Measurements from ENCODE around the gene NAV3.

NAV3 gene

DNA sequence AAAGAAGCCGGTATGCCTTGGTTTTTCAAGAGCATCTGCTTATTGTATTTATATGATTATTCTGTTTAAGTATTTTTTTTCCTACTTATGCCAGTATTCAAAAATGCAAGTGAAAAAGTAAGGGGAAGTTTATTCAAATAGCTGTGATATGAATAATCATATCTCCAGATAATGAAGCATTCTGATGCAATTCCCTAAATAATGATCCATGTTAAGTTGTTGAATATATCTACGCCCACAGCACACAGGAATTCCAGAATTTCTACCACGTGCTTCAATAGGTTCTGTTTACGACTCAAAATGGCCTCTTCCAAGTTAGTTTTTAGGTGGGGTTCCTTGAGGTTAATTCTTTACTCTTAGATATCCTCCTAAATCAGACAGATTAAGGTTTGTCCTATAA, 208.3 kb downstream of the NAV3 start:
- DNase-seq: no peak
- H3K36me3 ChIP-seq: no peaks in the 10 kb centered on the region
- H3K9me3 ChIP-seq: no peaks in the 10 kb centered on the region
- H3K27ac ChIP-seq: no peak overlapping the region
- TF ChIP-seq, protein P1, sequence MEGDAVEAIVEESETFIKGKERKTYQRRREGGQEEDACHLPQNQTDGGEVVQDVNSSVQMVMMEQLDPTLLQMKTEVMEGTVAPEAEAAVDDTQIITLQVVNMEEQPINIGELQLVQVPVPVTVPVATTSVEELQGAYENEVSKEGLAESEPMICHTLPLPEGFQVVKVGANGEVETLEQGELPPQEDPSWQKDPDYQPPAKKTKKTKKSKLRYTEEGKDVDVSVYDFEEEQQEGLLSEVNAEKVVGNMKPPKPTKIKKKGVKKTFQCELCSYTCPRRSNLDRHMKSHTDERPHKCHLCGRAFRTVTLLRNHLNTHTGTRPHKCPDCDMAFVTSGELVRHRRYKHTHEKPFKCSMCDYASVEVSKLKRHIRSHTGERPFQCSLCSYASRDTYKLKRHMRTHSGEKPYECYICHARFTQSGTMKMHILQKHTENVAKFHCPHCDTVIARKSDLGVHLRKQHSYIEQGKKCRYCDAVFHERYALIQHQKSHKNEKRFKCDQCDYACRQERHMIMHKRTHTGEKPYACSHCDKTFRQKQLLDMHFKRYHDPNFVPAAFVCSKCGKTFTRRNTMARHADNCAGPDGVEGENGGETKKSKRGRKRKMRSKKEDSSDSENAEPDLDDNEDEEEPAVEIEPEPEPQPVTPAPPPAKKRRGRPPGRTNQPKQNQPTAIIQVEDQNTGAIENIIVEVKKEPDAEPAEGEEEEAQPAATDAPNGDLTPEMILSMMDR (IDR thresholded peaks at IDR 0.05): no peak
- no peaks in the 10 kb centered on the region for H3K27me3 ChIP-seq
- intact Hi-C loops (cut with DNase I; ENCODE audit: low total_unique reads): no loop called here
- H3K4me3 ChIP-seq: no peak overlapping the region
- peaks cover 0 to 6% (median 0%) of the 10 kb centered on the region in 4 donors for H3K4me1 ChIP-seq

DNA sequence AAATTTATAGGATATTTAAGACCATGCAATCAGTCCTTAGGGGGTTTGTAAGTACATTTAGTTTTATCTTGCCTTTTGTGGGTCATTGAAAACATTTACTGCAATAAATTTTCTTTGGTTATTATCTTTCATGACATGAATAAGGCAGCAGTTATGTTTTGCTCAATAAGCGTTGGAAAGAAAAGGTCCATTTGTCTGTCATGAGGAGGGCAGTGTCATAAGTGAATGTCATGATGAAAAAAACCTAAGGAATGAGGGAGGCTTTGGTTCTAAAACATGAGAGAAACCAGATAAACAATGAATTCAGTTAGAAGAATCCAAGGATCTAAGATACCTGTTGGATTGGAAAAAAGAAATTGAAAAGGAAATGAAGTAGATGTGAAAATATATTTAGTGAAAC, 209.4 kb downstream of the NAV3 start:
- H3K27ac ChIP-seq: no peak overlapping the region
- H3K4me3 ChIP-seq: no peak overlapping the region
- intact Hi-C loops (cut with DNase I; ENCODE audit: low total_unique reads): no loop called here
- no peaks in the 10 kb centered on the region for H3K9me3 ChIP-seq
- peaks cover 0 to 6% (median 0%) of the 10 kb centered on the region in 4 donors for H3K4me1 ChIP-seq
- TF ChIP-seq, protein P1 (IDR thresholded peaks at IDR 0.05): no peak
- no peaks in the 10 kb centered on the region for H3K36me3 ChIP-seq
- H3K27me3 ChIP-seq: no peaks in the 10 kb centered on the region
- no peak for DNase-seq

DNA sequence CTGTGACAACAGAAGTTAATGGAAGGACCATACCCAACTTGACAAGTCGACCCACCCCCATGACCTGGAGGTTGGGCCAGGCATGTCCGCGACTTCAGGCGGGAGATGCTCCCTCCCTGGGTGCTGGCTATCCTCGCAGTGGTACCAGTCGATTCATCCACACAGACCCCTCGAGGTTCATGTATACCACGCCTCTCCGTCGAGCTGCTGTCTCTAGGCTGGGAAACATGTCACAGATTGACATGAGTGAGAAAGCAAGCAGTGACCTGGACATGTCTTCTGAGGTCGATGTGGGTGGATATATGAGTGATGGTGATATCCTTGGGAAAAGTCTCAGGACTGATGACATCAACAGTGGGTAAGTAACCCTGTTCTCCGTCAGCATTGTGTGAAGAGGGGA, 220.1 kb downstream of the NAV3 start:
- Histone ChIP-seq H3K36me3 (no peaks in the 10 kb centered on the region), H3K4me3 (no peak overlapping the region), H3K9me3 (peaks cover 0 to 6% (median 4%) of the 10 kb centered on the region in 3 donors), H3K27me3 (no peaks in the 10 kb centered on the region), H3K4me1 (no peaks in the 10 kb centered on the region), H3K27ac (no peak overlapping the region)
- TF ChIP-seq, protein P1 (IDR thresholded peaks at IDR 0.05): no peak
- intact Hi-C loops (cut with DNase I; ENCODE audit: low total_unique reads): no loop called here
- no peak for DNase-seq

DNA sequence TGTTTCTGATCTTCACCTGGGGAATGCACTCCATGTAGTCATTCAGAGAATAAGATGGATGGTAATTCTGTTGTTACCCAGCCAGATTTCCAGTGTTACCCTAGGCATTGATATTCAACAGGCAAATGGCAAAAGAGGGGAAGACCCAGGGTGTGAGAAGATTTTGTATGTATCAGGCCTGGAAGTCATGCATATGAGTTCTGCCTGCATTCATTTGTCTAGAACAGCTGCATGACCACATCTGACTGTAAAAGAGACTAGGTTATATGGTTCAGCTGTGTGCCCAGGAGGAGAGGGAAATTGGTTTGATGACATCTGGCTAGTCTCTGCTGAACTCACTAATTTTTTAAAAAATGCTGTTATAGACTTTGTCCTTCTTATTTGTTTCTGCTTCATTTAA, 224.9 kb downstream of the NAV3 start:
- no peaks in the 10 kb centered on the region for H3K27me3 ChIP-seq
- intact Hi-C loops (cut with DNase I; ENCODE audit: low total_unique reads): no loop called here

DNA sequence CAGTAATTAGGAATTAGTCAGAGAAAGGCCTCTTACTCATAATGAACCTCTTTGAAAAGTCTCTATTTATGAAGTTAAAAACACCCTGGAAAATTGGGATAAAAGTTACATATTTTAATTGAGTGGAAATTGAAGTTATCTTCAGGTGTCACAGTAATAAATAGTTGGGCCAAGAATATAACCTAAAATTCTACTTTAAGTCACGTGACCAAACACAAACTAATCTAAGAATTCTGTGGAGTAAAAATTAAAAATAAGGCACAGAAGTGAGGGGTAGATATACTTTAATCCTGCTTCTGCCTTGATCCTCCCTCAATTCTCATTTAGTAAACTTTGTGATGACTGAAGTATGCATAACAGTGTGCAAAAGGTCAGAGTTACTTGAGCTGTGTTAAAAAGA, 226.4 kb downstream of the NAV3 start:
- no peak for DNase-seq
- H3K27me3 ChIP-seq: no peaks in the 10 kb centered on the region
- no peaks in the 10 kb centered on the region for H3K4me1 ChIP-seq
- no peaks in the 10 kb centered on the region for H3K9me3 ChIP-seq
- no peaks in the 10 kb centered on the region for H3K36me3 ChIP-seq
- no peak overlapping the region for H3K4me3 ChIP-seq
- TF ChIP-seq, protein P1 (IDR thresholded peaks at IDR 0.05): no peak
- intact Hi-C loops (cut with DNase I; ENCODE audit: low total_unique reads): no loop called here
- no peak overlapping the region for H3K27ac ChIP-seq

More for the DNA sequence above, 224.9 kb downstream of the NAV3 start:
- TF ChIP-seq, protein P1 (IDR thresholded peaks at IDR 0.05): no peak
- Histone ChIP-seq H3K36me3 (no peaks in the 10 kb centered on the region), H3K9me3 (no peaks in the 10 kb centered on the region), H3K4me3 (no peak overlapping the region), H3K4me1 (no peaks in the 10 kb centered on the region), H3K27ac (no peak overlapping the region)
- DNase-seq: no peak

DNA sequence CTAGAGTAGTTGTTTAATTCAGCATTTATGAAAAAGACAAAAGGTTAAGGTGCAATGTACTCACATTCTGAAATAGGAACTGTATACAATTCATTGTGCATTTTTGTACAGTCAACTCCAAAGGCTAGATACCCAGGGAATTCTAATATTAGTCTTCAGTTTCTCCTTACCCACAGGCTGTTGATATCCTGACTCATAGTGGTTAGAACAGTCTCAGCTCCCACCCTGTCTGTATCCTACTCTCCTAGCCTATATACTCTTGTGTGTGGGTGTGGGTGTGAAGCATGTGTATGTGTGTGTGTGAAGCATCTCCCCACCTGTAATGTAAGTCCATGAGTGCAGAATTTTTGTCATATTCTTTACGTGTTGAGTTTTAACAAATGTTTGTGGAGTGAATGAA, 229.5 kb downstream of the NAV3 start:
- TF ChIP-seq, protein P1 (IDR thresholded peaks at IDR 0.05): no peak
- H3K9me3 ChIP-seq: no peaks in the 10 kb centered on the region
- no peaks in the 10 kb centered on the region for H3K27me3 ChIP-seq
- H3K36me3 ChIP-seq: no peaks in the 10 kb centered on the region
- H3K27ac ChIP-seq: no peak overlapping the region
- H3K4me1 ChIP-seq: no peaks in the 10 kb centered on the region
- no peak for DNase-seq
- no peak overlapping the region for H3K4me3 ChIP-seq
- intact Hi-C loops (cut with DNase I; ENCODE audit: low total_unique reads): no loop called here
